ENCODE measurements around the gene CD59. TPM values are rescaled to one million over a fixed set of nuclear protein-coding genes. Genes with fewer than 3 reads are reported as not detected.
A peak's percentile ranks its signal among the peaks of the same experiment; 100 is the strongest.

CD59 gene
- total and polyA plus RNA-seq, 9 of the 15 experiments (the other 6 are each of a cell fraction or from before 2014, with no cell fraction given): 38.1 to 338 (median 173) TPM

DNA sequence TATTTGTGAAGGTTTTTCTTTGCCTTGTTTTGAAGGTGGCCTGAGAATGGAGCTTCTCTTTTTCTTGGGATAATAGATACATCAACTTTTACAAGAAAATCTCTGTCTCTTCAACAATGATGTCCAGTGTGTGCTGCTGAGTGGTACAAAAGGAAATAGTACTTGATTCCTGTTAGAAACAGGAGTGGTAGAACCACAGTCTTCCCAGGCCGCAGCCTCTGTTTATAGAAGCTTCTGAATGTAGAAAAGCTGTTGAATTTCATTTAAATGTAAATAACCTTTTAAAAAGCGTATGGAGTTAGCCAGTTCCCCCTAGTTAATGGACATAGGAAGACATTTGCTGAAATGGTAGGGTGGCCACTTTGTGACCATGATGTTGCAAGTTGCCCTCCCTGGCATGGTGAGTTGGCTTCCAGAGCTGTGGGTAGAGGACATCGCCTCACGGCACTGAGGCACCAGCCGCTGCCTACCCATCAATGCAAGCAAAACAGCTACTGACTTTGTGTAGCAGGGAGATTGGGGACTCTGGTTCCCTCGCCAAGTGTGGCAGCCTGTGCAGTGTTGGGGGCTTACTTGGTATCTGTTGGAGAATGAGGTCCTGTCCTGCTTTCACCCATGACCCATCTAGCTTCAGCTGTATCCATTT is 67.1 kb downstream of the CD59 start:
- intact Hi-C loops (cut with micrococcal nuclease) (no loop called here), in situ Hi-C loops (cut with MboI) (no loop called here)
- H3K4me2 ChIP-seq (ENCODE audit: insufficient read depth, low read length): no peak overlapping the region
- H3K27me3 ChIP-seq (ENCODE audit: control insufficient read depth in 2 of 2, insufficient read depth in 2 of 2, low read length in 2 of 2): peaks cover 16 to 42% of the 10 kb centered on the region in 2 experiments; a peak in 4 of 5 replicates
- H3K4me3 ChIP-seq: no peak overlapping the region
- H3K27ac ChIP-seq (ENCODE audit: extremely low read depth, low read depth, low read length): no peak overlapping the region
- H2AFZ ChIP-seq (ENCODE audit: low read depth, low read length): no peak overlapping the region
- no peak for FAIRE-seq
- no peaks in the 10 kb centered on the region for H3K36me3 ChIP-seq (ENCODE audit: control insufficient read depth, insufficient read depth, low read length)
- H3K79me2 ChIP-seq (ENCODE audit: control insufficient read depth, insufficient read depth, low read length): no peaks in the 10 kb centered on the region
- no peak overlapping the region for H3K9ac ChIP-seq (ENCODE audit: insufficient read depth in 1 of 2, low read depth in 2 of 2, low read length in 2 of 2)
- H4K20me1 ChIP-seq (replicated peaks; ENCODE audit: control insufficient read depth, insufficient read depth, low read length): no peaks in the 10 kb centered on the region
- peaks cover 0 to 3% of the 10 kb centered on the region in 2 experiments; a peak in 1 of 5 replicates for H3K4me1 ChIP-seq (replicated peaks in 1 of 2; ENCODE audit: control insufficient read depth in 2 of 2, insufficient read depth in 2 of 2, low read length in 2 of 2)
- no peak for ATAC-seq
- CTCF ChIA-PET (ENCODE audit: low intra/inter-chr PET ratio): no interaction called here
- no peak for DNase-seq (ENCODE audit: extremely low read depth in 1 of 4, low spot score in 3 of 4)
- no peaks in the 10 kb centered on the region for H3K9me3 ChIP-seq (replicated peaks; ENCODE audit: control insufficient read depth, insufficient read depth, low read depth, low read length)
- H3K9me1 ChIP-seq (ENCODE audit: control insufficient read depth, insufficient read depth, low read length): no peaks in the 10 kb centered on the region
- no peak for TF ChIP-seq DNMT1 (IDR thresholded peaks at IDR 0.05)
- 6% methylated on average over 6 of the region's 6 CpGs for WGBS (ENCODE audit: insufficient coverage, low coverage, missing lambda C conversion rate)
- no TSS peak for BruUV-seq (replicated peaks)
- POLR2A ChIA-PET: interaction anchor here (0.6 kb wide), 1 partner anchor 337 kb away, joined by 3 read pairs; no protein-coding TSS in a partner anchor

DNA sequence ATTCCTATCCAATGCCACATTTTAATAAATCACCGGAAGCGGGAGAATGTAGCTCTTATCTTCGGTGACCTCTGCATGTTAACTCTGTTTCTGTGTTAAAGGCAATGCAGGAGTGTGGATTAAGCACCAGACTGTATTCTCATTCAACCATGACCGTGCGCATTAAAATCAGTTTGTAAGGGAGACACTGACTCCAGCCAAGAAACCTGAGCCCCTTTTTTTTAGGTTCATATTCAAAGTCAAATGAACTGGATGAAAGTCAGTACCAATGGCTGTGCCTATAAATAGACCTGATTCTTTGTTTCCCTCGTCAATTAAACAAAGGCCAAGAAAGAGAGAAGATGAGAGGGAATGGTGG is 67.8 kb downstream of the CD59 start:
- DNase-seq (ENCODE audit: extremely low read depth in 1 of 4, low spot score in 3 of 4) (no peak), FAIRE-seq (no peak), ATAC-seq (no peak)
- TF ChIP-seq ETV1 (tag; conservative IDR thresholded peaks at IDR 0.05; ENCODE audit: low read depth) (peak; percentile 20; the same call in 1 of the 2 replicates), ZSCAN32 (CRISPR knock-in tag; IDR thresholded peaks at IDR 0.05) (no peak)
- H3K9me1 ChIP-seq (ENCODE audit: control insufficient read depth, insufficient read depth, low read length): no peaks in the 10 kb centered on the region
- H3K4me1 ChIP-seq (replicated peaks in 1 of 2; ENCODE audit: control insufficient read depth in 2 of 2, insufficient read depth in 2 of 2, low read length in 2 of 2): peaks cover 0 to 3% of the 10 kb centered on the region in 2 experiments; a peak in 1 of 5 replicates
- 0 out of 2 replicates have a peak, but pooled peaks cover under 1% of the 10 kb centered on the region for H4K20me1 ChIP-seq (replicated peaks; ENCODE audit: control insufficient read depth, insufficient read depth, low read length)
- no peak overlapping the region for H3K27ac ChIP-seq (ENCODE audit: extremely low read depth, low read depth, low read length)
- intact Hi-C loops (cut with micrococcal nuclease) (no loop called here), in situ Hi-C loops (cut with MboI) (no loop called here)
- H3K36me3 ChIP-seq (ENCODE audit: control insufficient read depth, insufficient read depth, low read length): no peaks in the 10 kb centered on the region
- no peaks in the 10 kb centered on the region for H3K9me3 ChIP-seq (replicated peaks; ENCODE audit: control insufficient read depth, insufficient read depth, low read depth, low read length)
- no TSS peak for BruUV-seq (replicated peaks)
- WGBS (ENCODE audit: insufficient coverage, low coverage, missing lambda C conversion rate): 5% methylated on average over 6 of the region's 6 CpGs
- H3K4me3 ChIP-seq: no peak overlapping the region
- H3K9ac ChIP-seq (ENCODE audit: insufficient read depth in 1 of 2, low read depth in 2 of 2, low read length in 2 of 2): no peak overlapping the region
- H3K27me3 ChIP-seq (ENCODE audit: control insufficient read depth in 2 of 2, insufficient read depth in 2 of 2, low read length in 2 of 2): peaks cover 16 to 42% of the 10 kb centered on the region in 2 experiments; a peak in 4 of 5 replicates
- H3K4me2 ChIP-seq (ENCODE audit: insufficient read depth, low read length): no peak overlapping the region
- H2AFZ ChIP-seq (ENCODE audit: low read depth, low read length): no peak overlapping the region
- POLR2A ChIA-PET: no interaction called here
- no peaks in the 10 kb centered on the region for H3K79me2 ChIP-seq (ENCODE audit: control insufficient read depth, insufficient read depth, low read length)
- CTCF ChIA-PET (ENCODE audit: low intra/inter-chr PET ratio): no interaction called here

Measured in K562 (cell line).